NOMO-1 treated with dmso at 0.1 percent for 144 hours (cell line): ENCODE measurements around the gene CCDC167.

Experiments
- DNase-seq: peaks from one replicate; lab custom pipeline; 2025; ENCODE audit not compliant: unreplicated experiment; lab: John Stamatoyannopoulos, UW

Gene CCDC167

GRCh38 chr6:37530297-37530696, 30.6 kb upstream of the CCDC167 start:
- DNase-seq, result no peak

GRCh38 chr6:37528541-37528940, 28.8 kb upstream of the CCDC167 start:
- DNase-seq, result no peak

- no peak for DNase-seq
Measured at GRCh38 chr6:37525460-37526357, 26.0 kb upstream of the CCDC167 start.

GRCh38 chr6:37524970-37525318, 25.3 kb upstream of the CCDC167 start:
- no peak for DNase-seq

GRCh38 chr6:37524025-37524969, 24.6 kb upstream of the CCDC167 start:
- no peak for DNase-seq

GRCh38 chr6:37523412-37523811, 23.7 kb upstream of the CCDC167 start:
- no peak for DNase-seq

GRCh38 chr6:37522836-37523235, 23.1 kb upstream of the CCDC167 start:
- no peak for DNase-seq

- DNase-seq, result no peak
Measured at GRCh38 chr6:37521674-37522073, 22.0 kb upstream of the CCDC167 start.

GRCh38 chr6:37520926-37521325, 21.2 kb upstream of the CCDC167 start:
- no peak for DNase-seq

- no peak for DNase-seq
Measured at GRCh38 chr6:37519461-37519860, 19.8 kb upstream of the CCDC167 start.

GRCh38 chr6:37518116-37518515, 18.4 kb upstream of the CCDC167 start:
- no peak for DNase-seq

- DNase-seq, result peak; percentile 76
Measured at GRCh38 chr6:37517411-37517812, 17.7 kb upstream of the CCDC167 start.

- DNase-seq, result no peak
Measured at GRCh38 chr6:37516920-37517405, 17.3 kb upstream of the CCDC167 start.

- no peak for DNase-seq
Measured at GRCh38 chr6:37516076-37516919, 16.6 kb upstream of the CCDC167 start.

GRCh38 chr6:37515712-37516075, 16.0 kb upstream of the CCDC167 start:
- DNase-seq, result no peak

- no peak for DNase-seq
Measured at GRCh38 chr6:37514837-37515236, 15.1 kb upstream of the CCDC167 start.

GRCh38 chr6:37514321-37514771, 14.7 kb upstream of the CCDC167 start:
- no peak for DNase-seq

- DNase-seq, result no peak
Measured at GRCh38 chr6:37513576-37513975, 13.9 kb upstream of the CCDC167 start.

GRCh38 chr6:37513155-37513554, 13.5 kb upstream of the CCDC167 start:
- no peak for DNase-seq

- no peak for DNase-seq
Measured at GRCh38 chr6:37512400-37513011, 12.8 kb upstream of the CCDC167 start.
